ENCODE data around the gene AFG3L2. TPM values are rescaled to one million over a fixed set of nuclear protein-coding genes. Genes with fewer than 3 reads are reported as not detected.

Gene AFG3L2
- total and polyA plus RNA-seq, 2 of the 13 experiments (the other 11 are each of a cell fraction or from before 2014, with no cell fraction given), result 28.6 to 86.9 TPM

GRCh38 chr18:12399231-12399630 lies 22.2 kb upstream of the AFG3L2 start:
- ATAC-seq (no peak), FAIRE-seq (no peak), DNase-seq (ENCODE audit: low spot score) (no peak)
- Histone ChIP-seq H3K4me3 (replicated peaks in 1 of 3; ENCODE audit: insufficient read depth in 1 of 3, low read depth in 2 of 3, low read length in 3 of 3) (no peak overlapping the region), H3K27ac (ENCODE audit: extremely low read length, insufficient read depth, low read length) (no peak overlapping the region), H3K9me3 (ENCODE audit: low read length) (no peaks in the 10 kb centered on the region), H3K36me3 (replicated peaks in 1 of 2; ENCODE audit: control insufficient read depth in 1 of 2, insufficient read depth in 2 of 2, low read length in 2 of 2) (no peaks in the 10 kb centered on the region), H3K27me3 (ENCODE audit: control insufficient read depth in 1 of 2, insufficient read depth in 2 of 2, low read length in 2 of 2) (peaks cover 0 to 20% of the 10 kb centered on the region in 2 experiments; a peak in 1 of 5 replicates), H4K20me1 (ENCODE audit: insufficient read depth, low read length) (no peaks in the 10 kb centered on the region), H3K4me1 (ENCODE audit: insufficient read depth, low read length) (peaks cover 75% of the 10 kb centered on the region), H3K9ac (ENCODE audit: insufficient read depth, low read depth, low read length) (no peak overlapping the region), H3K79me2 (ENCODE audit: insufficient read depth, low read length) (no peaks in the 10 kb centered on the region), H3K4me2 (ENCODE audit: low read depth, low read length) (peak overlapping the region; percentile 29; the same call in 1 of the 2 replicates), H2AFZ (ENCODE audit: low read length) (no peak overlapping the region)
- 36% methylated on average over 4 of the region's 5 CpGs for WGBS (ENCODE audit: low lambda C conversion rate)
- no TSS peak for BruUV-seq (replicated peaks)
- ChIA-PET POLR2A (no interaction called here), CTCF (ENCODE audit: low intra/inter-chr PET ratio, low total read pairs) (no interaction called here)
- in situ Hi-C loops (cut with HindIII; ENCODE audit: extremely low pct_ligation_motif_present, low pct_unique_long_range_greater_than_20kb) (loop anchor here (10.0 to 25.0 kb wide), 2 partner anchors 136 to 538 kb away; partner anchors contain the start of gene SEH1L), intact Hi-C loops (cut with micrococcal nuclease; ENCODE audit: unreplicated experiment) (loop anchor here (10.0 kb wide), 2 partner anchors 136 to 536 kb away; no protein-coding TSS in a partner anchor)
- TF ChIP-seq ZNF335 (CRISPR knock-in tag; IDR thresholded peaks at IDR 0.05) (0 out of 2 replicates have a peak, but pooled peaks have one; percentile 31), ZSCAN22 (CRISPR knock-in tag; IDR thresholded peaks at IDR 0.05) (no peak), HNF4A (CRISPR knock-in tag; IDR thresholded peaks at IDR 0.05) (peak; percentile 47), KDM3A (CRISPR knock-in tag; IDR thresholded peaks at IDR 0.05; ENCODE audit: low read depth) (no peak)

- CTCF ChIA-PET (ENCODE audit: low intra/inter-chr PET ratio, low total read pairs), result no interaction called here
- intact Hi-C loops (cut with micrococcal nuclease; ENCODE audit: unreplicated experiment), result loop anchor here (10.0 kb wide), 2 partner anchors 136 to 536 kb away; no protein-coding TSS in a partner anchor
- no peaks in the 10 kb centered on the region for H3K9me3 ChIP-seq (ENCODE audit: low read length)
- POLR2A ChIA-PET, result no interaction called here
- no peaks in the 10 kb centered on the region for H3K36me3 ChIP-seq (replicated peaks in 1 of 2; ENCODE audit: control insufficient read depth in 1 of 2, insufficient read depth in 2 of 2, low read length in 2 of 2)
- no peak overlapping the region for H2AFZ ChIP-seq (ENCODE audit: low read length)
- in situ Hi-C loops (cut with HindIII; ENCODE audit: extremely low pct_ligation_motif_present, low pct_unique_long_range_greater_than_20kb), result loop anchor here (10.0 to 25.0 kb wide), 2 partner anchors 136 to 539 kb away; partner anchors contain the start of gene SEH1L
- BruUV-seq (replicated peaks), result no TSS peak
- ATAC-seq (no peak), DNase-seq (ENCODE audit: low spot score) (no peak), FAIRE-seq (no peak)
- no peak overlapping the region for H3K4me3 ChIP-seq (replicated peaks in 1 of 3; ENCODE audit: insufficient read depth in 1 of 3, low read depth in 2 of 3, low read length in 3 of 3)
- H3K9ac ChIP-seq (ENCODE audit: insufficient read depth, low read depth, low read length), result no peak overlapping the region
- H3K27me3 ChIP-seq (ENCODE audit: control insufficient read depth in 1 of 2, insufficient read depth in 2 of 2, low read length in 2 of 2), result peaks cover 0 to 20% of the 10 kb centered on the region in 2 experiments; a peak in 1 of 5 replicates
- H3K79me2 ChIP-seq (ENCODE audit: insufficient read depth, low read length), result no peaks in the 10 kb centered on the region
- WGBS (ENCODE audit: low lambda C conversion rate), result 98% methylated on average over 5 of the region's 5 CpGs
- H3K4me2 ChIP-seq (ENCODE audit: low read depth, low read length), result no peak overlapping the region
- H3K27ac ChIP-seq (ENCODE audit: extremely low read length, insufficient read depth, low read length), result no peak overlapping the region
- H4K20me1 ChIP-seq (ENCODE audit: insufficient read depth, low read length), result no peaks in the 10 kb centered on the region
- H3K4me1 ChIP-seq (ENCODE audit: insufficient read depth, low read length), result peaks cover 75% of the 10 kb centered on the region
- TF ChIP-seq GATA4 (IDR thresholded peaks at IDR 0.05; ENCODE audit: borderline replicate concordance, low read depth), result no peak
- no peak for TF ChIP-seq ZNF550 (CRISPR knock-in tag; IDR thresholded peaks at IDR 0.05; ENCODE audit: borderline replicate concordance)
- TF ChIP-seq CHD4 (IDR thresholded peaks at IDR 0.05; ENCODE audit: borderline replicate concordance, low read length), result no peak
- TF ChIP-seq NFAT5 (CRISPR knock-in tag; IDR thresholded peaks at IDR 0.05), result no peak
- TF ChIP-seq SMAD9 (CRISPR knock-in tag; IDR thresholded peaks at IDR 0.05), result no peak
- no peak for TF ChIP-seq ZBTB14 (CRISPR knock-in tag; IDR thresholded peaks at IDR 0.05)
- no peak for TF ChIP-seq ZNF326 (CRISPR knock-in tag; IDR thresholded peaks at IDR 0.05; ENCODE audit: borderline replicate concordance)
- no peak for TF ChIP-seq DMAP1 (CRISPR knock-in tag; IDR thresholded peaks at IDR 0.05)
- no peak for TF ChIP-seq TBL1XR1 (IDR thresholded peaks at IDR 0.05; ENCODE audit: borderline replicate concordance, low read length, partially characterized antibody)
- no peak for TF ChIP-seq JDP2 (CRISPR knock-in tag; IDR thresholded peaks at IDR 0.05; ENCODE audit: borderline replicate concordance)
Measured at GRCh38 chr18:12398625-12399024, 21.6 kb upstream of the AFG3L2 start.

All from HepG2 (cell line).